Neural progenitor cell (in vitro differentiated cells): ENCODE measurements around the gene PLCB1.

ENCODE experiments used
- CTCF ChIP-seq: fragments of 200-600 bp; sonication (generic); IDR thresholded peaks from 2 replicates; pipeline ENCODE4 v1.5.1; 2017; ENCODE audit warnings: antibody characterized with exemption, mild to moderate bottlenecking
- EZH2phosphoT487 ChIP-seq: fragments of 200-600 bp; sonication (generic); IDR thresholded peaks from 2 replicates; pipeline ENCODE4 v1.6.1; 2017; ENCODE audit warnings: antibody characterized with exemption

GRCh38 chr20:8547968-8548588 lies 416.0 kb downstream of the PLCB1 start:
- TF ChIP-seq CTCF (no peak), EZH2phosphoT487 (no peak)
